ENCODE data around the gene KEL. TPM values are rescaled to one million over a fixed set of nuclear protein-coding genes. Genes with fewer than 3 reads are reported as not detected.

The KEL gene
- total and polyA plus RNA-seq, 3 donors from 2014 or later: 52.1 to 124 (median 124) TPM

GRCh38 chr7:143003393-143004051, 41.4 kb upstream of the KEL start:
- H3K4me3 ChIP-seq: no peak overlapping the region
- no peaks in the 10 kb centered on the region for H3K27me3 ChIP-seq
- DNase-seq: peak; percentile 40
- H3K9me3 ChIP-seq: no peaks in the 10 kb centered on the region
- intact Hi-C loops (cut with DNase I; ENCODE audit: low total_unique reads): loop anchor here (10.0 kb wide), 1 partner anchor 139 kb away; no protein-coding TSS in a partner anchor
- no peaks in the 10 kb centered on the region for H3K36me3 ChIP-seq (ENCODE audit: low read depth, missing control alignments)
- no peak for TF ChIP-seq POLR2A (IDR thresholded peaks at IDR 0.05)
- peak; percentile 80 to 83 (median 82) for TF ChIP-seq CTCF (IDR thresholded peaks at IDR 0.05)
- no peak overlapping the region for H3K27ac ChIP-seq
- peaks cover 4% of the 10 kb centered on the region for H3K4me1 ChIP-seq
- WGBS, 2 donors: 16 to 23% methylated on average over 6 of the region's 6 CpGs

GRCh38 chr7:143002898-143003297, 40.7 kb upstream of the KEL start:
- Histone ChIP-seq H3K9me3 (no peaks in the 10 kb centered on the region), H3K27ac (no peak overlapping the region), H3K4me1 (peaks cover 4% of the 10 kb centered on the region), H3K27me3 (no peaks in the 10 kb centered on the region), H3K36me3 (ENCODE audit: low read depth, missing control alignments) (no peaks in the 10 kb centered on the region), H3K4me3 (no peak overlapping the region)
- 67 to 83% methylated on average over 5 of the region's 5 CpGs for whole genome bisulfite sequencing, 2 donors
- intact Hi-C loops (cut with DNase I; ENCODE audit: low total_unique reads): loop anchor here (10.0 kb wide), 1 partner anchor 138 kb away; no protein-coding TSS in a partner anchor
- TF ChIP-seq POLR2A (IDR thresholded peaks at IDR 0.05): no peak
- no peak for TF ChIP-seq CTCF (IDR thresholded peaks at IDR 0.05)
- DNase-seq: peak; percentile 18

- Histone ChIP-seq H3K4me1 (peaks cover 4% of the 10 kb centered on the region), H3K27ac (no peak overlapping the region), H3K27me3 (no peaks in the 10 kb centered on the region), H3K36me3 (ENCODE audit: low read depth, missing control alignments) (no peaks in the 10 kb centered on the region), H3K9me3 (no peaks in the 10 kb centered on the region), H3K4me3 (no peak overlapping the region)
- DNase-seq: no peak
- intact Hi-C loops (cut with DNase I; ENCODE audit: low total_unique reads): loop anchor here (10.0 kb wide), 1 partner anchor 137 kb away; no protein-coding TSS in a partner anchor
- TF ChIP-seq POLR2A (IDR thresholded peaks at IDR 0.05) (no peak), CTCF (IDR thresholded peaks at IDR 0.05) (no peak)
- 41 to 48% methylated on average over 3 of the region's 3 CpGs for WGBS, 2 donors
These were observed 39.9 kb upstream of the KEL start for GRCh38 chr7:143002106-143002505.

- H3K9me3 ChIP-seq: no peaks in the 10 kb centered on the region
- H3K4me3 ChIP-seq: no peak overlapping the region
- peaks cover 4% of the 10 kb centered on the region for H3K4me1 ChIP-seq
- H3K36me3 ChIP-seq (ENCODE audit: low read depth, missing control alignments): no peaks in the 10 kb centered on the region
- 87 to 94% methylated on average over 2 of the region's 2 CpGs for WGBS, 2 donors
- TF ChIP-seq CTCF (IDR thresholded peaks at IDR 0.05) (no peak), POLR2A (IDR thresholded peaks at IDR 0.05) (no peak)
- H3K27ac ChIP-seq: no peak overlapping the region
- intact Hi-C loops (cut with DNase I; ENCODE audit: low total_unique reads): loop anchor here (10.0 kb wide), 1 partner anchor 136 kb away; no protein-coding TSS in a partner anchor
- no peaks in the 10 kb centered on the region for H3K27me3 ChIP-seq
- no peak for DNase-seq
These were observed 38.5 kb upstream of the KEL start for GRCh38 chr7:143000648-143001047.

- no peaks in the 10 kb centered on the region for H3K27me3 ChIP-seq
- no peak for DNase-seq
- no peaks in the 10 kb centered on the region for H3K9me3 ChIP-seq
- intact Hi-C loops (cut with DNase I; ENCODE audit: low total_unique reads): loop anchor here (10.0 kb wide), 1 partner anchor 135 kb away; no protein-coding TSS in a partner anchor
- H3K4me3 ChIP-seq: no peak overlapping the region
- no peaks in the 10 kb centered on the region for H3K36me3 ChIP-seq (ENCODE audit: low read depth, missing control alignments)
- TF ChIP-seq POLR2A (IDR thresholded peaks at IDR 0.05): no peak
- no peak for TF ChIP-seq CTCF (IDR thresholded peaks at IDR 0.05)
- peaks cover 4% of the 10 kb centered on the region for H3K4me1 ChIP-seq
- no peak overlapping the region for H3K27ac ChIP-seq
These were observed 37.6 kb upstream of the KEL start for GRCh38 chr7:142999793-143000192.
